HepG2 (cell line): ENCODE measurements around the gene CLPTM1. TPM values are rescaled to one million over a fixed set of nuclear protein-coding genes. Genes with fewer than 3 reads are reported as not detected.

Experiments
- ATF7 ChIP-seq, 2 experiments: fragments of 450-650 bp in 1 of 2; sonication (generic) in 1 of 2; formaldehyde crosslinking in 1 of 2; IDR thresholded peaks; 2 replicates each; pipeline versions ENCODE4 v1.4.0 to v1.6.1; 2016 to 2020; ENCODE audit warnings: antibody characterized with exemption in 1 of 2, mild to moderate bottlenecking in 1 of 2, missing genetic modification reagents in 1 of 2
- ETV5 ChIP-seq: IDR thresholded peaks from 2 replicates; pipeline ENCODE4 v1.6.1; 2018; ENCODE audit warnings: missing biosample characterization, missing genetic modification reagents, inconsistent platforms, borderline replicate concordance
- FOXO1 ChIP-seq: sonication (generic); formaldehyde crosslinking; IDR thresholded peaks from 2 replicates; pipeline ENCODE4 v1.4.0; 2020; ENCODE audit warnings: missing genetic modification reagents
- HNF1B ChIP-seq: sonication (generic); formaldehyde crosslinking; IDR thresholded peaks from 2 replicates; pipeline ENCODE4 v1.5.1; 2020; ENCODE audit warnings: mild to moderate bottlenecking, moderate library complexity, missing genetic modification reagents
- LRRFIP1 ChIP-seq: sonication (generic); formaldehyde crosslinking; conservative IDR thresholded peaks from 2 replicates; pipeline ENCODE4 v1.4.0; 2020; ENCODE audit warnings: missing genetic modification reagents
- MXD4 ChIP-seq: IDR thresholded peaks from 2 replicates; pipeline ENCODE4 v1.6.1; 2016; ENCODE audit warnings: mild to moderate bottlenecking, missing biosample characterization, missing genetic modification reagents
- NFIC ChIP-seq: IDR thresholded peaks from 2 replicates; pipeline ENCODE4 v1.6.1; 2012; ENCODE audit warnings: mild to moderate bottlenecking, low read length, inconsistent platforms
- NR2C2 ChIP-seq: sonication (generic); formaldehyde crosslinking; IDR thresholded peaks from 2 replicates; pipeline ENCODE4 v1.4.0; 2020; ENCODE audit warnings: missing genetic modification reagents, mild to moderate bottlenecking, moderate library complexity, borderline replicate concordance
- NR2F6 ChIP-seq, 2 experiments: IDR thresholded peaks; 2 replicates each; pipeline ENCODE4 v1.6.1; 2016; ENCODE audit warnings: antibody characterized with exemption in 1 of 2, mild to moderate bottlenecking in 1 of 2
- RNF2 ChIP-seq: fragments of 450-650 bp; conservative IDR thresholded peaks from 2 replicates; pipeline ENCODE4 v1.6.1; 2016; ENCODE audit warnings: low read depth
- SMAD3 ChIP-seq: sonication (generic); formaldehyde crosslinking; IDR thresholded peaks from 2 replicates; pipeline ENCODE4 v1.4.0; 2020; ENCODE audit warnings: missing genetic modification reagents
- TEF ChIP-seq: sonication (generic); formaldehyde crosslinking; IDR thresholded peaks from 2 replicates; pipeline ENCODE4 v1.5.0; 2020; ENCODE audit warnings: missing genetic modification reagents
- ZHX2 ChIP-seq, 2 experiments: sonication (generic) in 1 of 2; formaldehyde crosslinking in 1 of 2; IDR thresholded peaks; 2 replicates each; pipeline versions ENCODE4 v1.6.1 to v1.9.0; 2014 to 2022; ENCODE audit warnings: antibody characterized with exemption in 1 of 2, borderline replicate concordance in 1 of 2, inconsistent platforms in 1 of 2, low read depth in 1 of 2, missing genetic modification reagents in 1 of 2
- ZNF160 ChIP-seq: sonication (generic); formaldehyde crosslinking; IDR thresholded peaks from 2 replicates; pipeline ENCODE4 v1.8.0; 2022; ENCODE audit warnings: mild to moderate bottlenecking, inconsistent platforms, missing genetic modification reagents
- ZNF17 ChIP-seq: sonication (generic); formaldehyde crosslinking; IDR thresholded peaks from 2 replicates; pipeline ENCODE4 v1.5.0; 2020; ENCODE audit warnings: mild to moderate bottlenecking, missing genetic modification reagents
- ZNF230 ChIP-seq: sonication (generic); formaldehyde crosslinking; IDR thresholded peaks from 2 replicates; pipeline ENCODE4 v1.4.0; 2020; ENCODE audit warnings: mild to moderate bottlenecking, missing genetic modification reagents
- ZNF232 ChIP-seq: sonication (generic); formaldehyde crosslinking; IDR thresholded peaks from 2 replicates; pipeline ENCODE4 v1.4.0; 2020; ENCODE audit warnings: missing genetic modification reagents, borderline replicate concordance
- ZNF432 ChIP-seq: sonication (generic); formaldehyde crosslinking; IDR thresholded peaks from 2 replicates; pipeline ENCODE4 v1.5.0; 2020; ENCODE audit warnings: missing genetic modification reagents, mild to moderate bottlenecking, borderline replicate concordance
- ZNF772 ChIP-seq: sonication (generic); formaldehyde crosslinking; IDR thresholded peaks from 2 replicates; pipeline ENCODE4 v1.5.0; 2020; ENCODE audit warnings: mild to moderate bottlenecking, missing genetic modification reagents
- polyA plus RNA-seq, 8 experiments: library from polyadenylated mRNA; depleted of rRNA in 3 of 8; stranded (reverse) in 7 of 8; unstranded in 1 of 8; fragments of >200 nt; fragmentation: Illumina TruSeq in 4 of 8; extraction: Trizol in 4 of 8; gene quantifications; 2 replicates each; pipeline versions ENCODE4 v1.2.1 to v1.2.3, GENCODE V29; 2011 to 2016; ENCODE audit warnings: low read depth in 4 of 8, missing spikeins in 1 of 8, mixed read lengths in 1 of 8; ENCODE audit not compliant: insufficient read depth in 1 of 8
- total RNA-seq, 5 experiments: library from RNA; depleted of rRNA; stranded (reverse); fragments of >200 nt; fragmentation: Illumina TruSeq; extraction: Trizol; gene quantifications; 2 replicates each; pipeline ENCODE4 v1.2.3, GENCODE V29; 2016; ENCODE audit warnings: low read depth in 1 of 5

CLPTM1 gene
- total and polyA plus RNA-seq, 2 of the 13 experiments (the other 11 are each of a cell fraction or from before 2014, with no cell fraction given) = 34.9 to 42.8 TPM

- TF ChIP-seq ZHX2 (IDR thresholded peaks at IDR 0.05; ENCODE audit: low read depth) = no peak
- no peak for TF ChIP-seq ZHX2 (CRISPR knock-in tag; IDR thresholded peaks at IDR 0.05; ENCODE audit: borderline replicate concordance)
- TF ChIP-seq ZNF432 (CRISPR knock-in tag) = no peak
- TF ChIP-seq TEF (CRISPR knock-in tag) = no peak
- peak; percentile 75 for TF ChIP-seq NR2C2 (CRISPR knock-in tag)
- no peak for TF ChIP-seq NFIC
- TF ChIP-seq ZNF772 (CRISPR knock-in tag) = no peak
- no peak for TF ChIP-seq LRRFIP1 (CRISPR knock-in tag)
- no peak for TF ChIP-seq ZNF160
- TF ChIP-seq FOXO1 (CRISPR knock-in tag) = peak; percentile 62; the same call in 1 of the 2 replicates
- no peak for TF ChIP-seq ATF7 (IDR thresholded peaks at IDR 0.05)
- TF ChIP-seq ATF7 (CRISPR knock-in tag; IDR thresholded peaks at IDR 0.05) = peak; percentile 34; the same call in 1 of the 2 replicates
- TF ChIP-seq SMAD3 (CRISPR knock-in tag) = 0 out of 2 replicates have a peak, but pooled peaks have one; percentile 29
- TF ChIP-seq ZNF232 (CRISPR knock-in tag) = 0 out of 2 replicates have a peak, but pooled peaks have one; percentile 13
- TF ChIP-seq NR2F6 (IDR thresholded peaks at IDR 0.05) = peak; percentile 80
- peak; percentile 93 for TF ChIP-seq NR2F6 (CRISPR knock-in tag; IDR thresholded peaks at IDR 0.05)
- no peak; the same call in 1 of the 2 replicates for TF ChIP-seq HNF1B (CRISPR knock-in tag)
- TF ChIP-seq RNF2 = no peak
- no peak for TF ChIP-seq ZNF17 (CRISPR knock-in tag)
- peak; percentile 19; the same call in 1 of the 2 replicates for TF ChIP-seq MXD4 (CRISPR knock-in tag)
- TF ChIP-seq ETV5 (CRISPR knock-in tag) = peak; percentile 61
- TF ChIP-seq ZNF230 = 0 out of 2 replicates have a peak, but pooled peaks have one; percentile 38
Measured at GRCh38 chr19:44912854-44913253, 42.3 kb upstream of the CLPTM1 start (continued).
